ENCODE results near the gene IBTK.

DNA sequence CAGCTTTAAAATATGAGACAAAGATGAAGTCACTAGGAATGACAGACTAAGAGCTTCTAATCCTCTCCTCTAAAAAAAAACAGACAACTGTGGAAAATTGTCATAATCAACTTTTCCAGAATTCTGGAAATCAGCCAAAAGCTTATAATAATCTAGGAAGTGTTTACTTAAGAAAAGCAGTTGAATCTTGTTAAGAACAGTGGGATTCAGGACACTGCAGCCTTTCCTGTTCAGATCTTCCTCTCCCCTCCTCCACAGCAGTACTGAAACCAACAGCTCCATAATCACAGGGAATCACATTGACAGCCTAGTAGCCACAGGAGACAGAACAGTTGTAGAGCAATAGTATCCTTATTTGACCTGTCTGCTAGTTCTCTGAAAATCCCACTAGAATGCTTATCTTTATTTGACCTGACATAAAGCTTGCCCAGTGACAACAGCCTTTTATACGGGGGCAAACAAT is 41.6 kb downstream of the IBTK start:
- TF ChIP-seq, protein P1, sequence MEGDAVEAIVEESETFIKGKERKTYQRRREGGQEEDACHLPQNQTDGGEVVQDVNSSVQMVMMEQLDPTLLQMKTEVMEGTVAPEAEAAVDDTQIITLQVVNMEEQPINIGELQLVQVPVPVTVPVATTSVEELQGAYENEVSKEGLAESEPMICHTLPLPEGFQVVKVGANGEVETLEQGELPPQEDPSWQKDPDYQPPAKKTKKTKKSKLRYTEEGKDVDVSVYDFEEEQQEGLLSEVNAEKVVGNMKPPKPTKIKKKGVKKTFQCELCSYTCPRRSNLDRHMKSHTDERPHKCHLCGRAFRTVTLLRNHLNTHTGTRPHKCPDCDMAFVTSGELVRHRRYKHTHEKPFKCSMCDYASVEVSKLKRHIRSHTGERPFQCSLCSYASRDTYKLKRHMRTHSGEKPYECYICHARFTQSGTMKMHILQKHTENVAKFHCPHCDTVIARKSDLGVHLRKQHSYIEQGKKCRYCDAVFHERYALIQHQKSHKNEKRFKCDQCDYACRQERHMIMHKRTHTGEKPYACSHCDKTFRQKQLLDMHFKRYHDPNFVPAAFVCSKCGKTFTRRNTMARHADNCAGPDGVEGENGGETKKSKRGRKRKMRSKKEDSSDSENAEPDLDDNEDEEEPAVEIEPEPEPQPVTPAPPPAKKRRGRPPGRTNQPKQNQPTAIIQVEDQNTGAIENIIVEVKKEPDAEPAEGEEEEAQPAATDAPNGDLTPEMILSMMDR (IDR thresholded peaks at IDR 0.05): no peak
- no peak for TF ChIP-seq POLR2A (IDR thresholded peaks at IDR 0.05)
